GM23338 (cell line): ENCODE measurements around the gene HOMER1. TPM values are rescaled to one million over a fixed set of nuclear protein-coding genes. Genes with fewer than 3 reads are reported as not detected.

Source experiments
- ATAC-seq: fragments of 200-7000 bp; cut with Tn5 transposase; 3 replicates; pipeline ENCODE4 v1.9.1; 2020
- DNase-seq: peaks from one replicate; pipeline ENCODE4 v3.0.0-alpha.2; 2015; ENCODE audit warnings: low spot score
- H2AFZ ChIP-seq: fragments of 200-600 bp; sonication (generic); 2 replicates; pipeline ENCODE4 v1.8.0; 2016; ENCODE audit warnings: antibody characterized with exemption, mild to moderate bottlenecking, moderate library complexity
- H3F3A ChIP-seq: fragments of 200-600 bp; sonication (generic); replicated peaks from 2 replicates; pipeline ENCODE4 v1.8.0; 2017; ENCODE audit warnings: antibody characterized with exemption, mixed run types, low read depth
- H3K27ac ChIP-seq: fragments of 200-600 bp; sonication (generic); 2 replicates; pipeline ENCODE4 v1.6.1; 2016; ENCODE audit warnings: low read depth
- H3K27me3 ChIP-seq: fragments of 200-600 bp; sonication (generic); 2 replicates; pipeline ENCODE4 v1.8.0; 2016; ENCODE audit warnings: mild to moderate bottlenecking, mixed run types, moderate library complexity; ENCODE audit not compliant: insufficient read depth
- H3K36me3 ChIP-seq: fragments of 200-600 bp; sonication (generic); 2 replicates; pipeline ENCODE4 v1.8.0; 2016; ENCODE audit warnings: mild to moderate bottlenecking; ENCODE audit not compliant: insufficient read depth
- H3K4me1 ChIP-seq: fragments of 200-600 bp; sonication (generic); 2 replicates; pipeline ENCODE4 v1.8.0; 2016; ENCODE audit warnings: mild to moderate bottlenecking, moderate library complexity; ENCODE audit not compliant: insufficient read depth
- H3K4me2 ChIP-seq: fragments of 200-600 bp; sonication (generic); 2 replicates; pipeline ENCODE4 v1.7.1; 2017; ENCODE audit warnings: mixed run types
- H3K4me3 ChIP-seq: fragments of 200-600 bp; sonication (generic); 2 replicates; pipeline ENCODE4 v1.6.1; 2016; ENCODE audit warnings: mixed run types
- H3K79me2 ChIP-seq: fragments of 200-600 bp; sonication (generic); replicated peaks from 2 replicates; pipeline ENCODE4 v1.8.0; 2017; ENCODE audit warnings: mild to moderate bottlenecking; ENCODE audit not compliant: insufficient read depth
- H3K9me2 ChIP-seq: fragments of 200-600 bp; sonication (generic); 2 replicates; pipeline ENCODE4 v1.8.0; 2017; ENCODE audit not compliant: insufficient read depth
- H4K20me1 ChIP-seq: fragments of 200-600 bp; sonication (generic); replicated peaks from 2 replicates; pipeline ENCODE4 v1.8.0; 2017; ENCODE audit warnings: mild to moderate bottlenecking; ENCODE audit not compliant: insufficient read depth
- H3K27ac Mint-ChIP-seq: 2 replicates; pipeline ENCODE4 v1.8.0; 2020; ENCODE audit warnings: inconsistent platforms, mild to moderate bottlenecking, moderate library complexity, mixed read lengths
- H3K27me3 Mint-ChIP-seq: 3 replicates; pipeline ENCODE4 v1.8.0; 2022; ENCODE audit warnings: low read depth, mild to moderate bottlenecking, moderate library complexity, mixed read lengths, inconsistent platforms; ENCODE audit not compliant: insufficient read depth, poor library complexity
- H3K36me3 Mint-ChIP-seq: 3 replicates; pipeline ENCODE4 v1.8.0; 2021; ENCODE audit warnings: low read depth, mild to moderate bottlenecking, inconsistent platforms, moderate library complexity, mixed read lengths
- H3K4me1 Mint-ChIP-seq: 3 replicates; pipeline ENCODE4 v1.8.0; 2020; ENCODE audit warnings: mild to moderate bottlenecking, inconsistent platforms, mixed read lengths
- H3K4me3 Mint-ChIP-seq: 3 replicates; pipeline ENCODE4 v1.8.0; 2021; ENCODE audit warnings: moderate library complexity, mild to moderate bottlenecking, inconsistent platforms, mixed read lengths
- H3K9me3 Mint-ChIP-seq: 3 replicates; pipeline ENCODE4 v1.8.0; 2020; ENCODE audit warnings: moderate library complexity, mild to moderate bottlenecking, inconsistent platforms, mixed read lengths
- EZH2 ChIP-seq: fragments of 200-600 bp; sonication (generic); IDR thresholded peaks from one replicate; pipeline ENCODE4 v1.8.0; 2017; ENCODE audit warnings: antibody characterized with exemption, mild to moderate bottlenecking, low read depth; ENCODE audit not compliant: unreplicated experiment
- EZH2phosphoT487 ChIP-seq: fragments of 200-600 bp; sonication (generic); IDR thresholded peaks from one replicate; pipeline ENCODE4 v1.8.1; 2018; ENCODE audit warnings: antibody characterized with exemption; ENCODE audit not compliant: unreplicated experiment
- JUNB ChIP-seq: IDR thresholded peaks from one replicate; pipeline ENCODE4 v1.6.1; 2016; ENCODE audit warnings: antibody characterized with exemption; ENCODE audit not compliant: unreplicated experiment
- NANOG ChIP-seq: IDR thresholded peaks from 2 replicates; pipeline ENCODE4 v1.6.1; 2016; ENCODE audit warnings: antibody characterized with exemption, borderline replicate concordance
- POLR2AphosphoS5 ChIP-seq: IDR thresholded peaks from 2 replicates; pipeline ENCODE4 v1.6.1; 2016; ENCODE audit warnings: antibody characterized with exemption, low read depth
- ZNF114 ChIP-seq: fragments of 250-450 bp; sonication (Bioruptor Pico); IDR thresholded peaks from 2 replicates; pipeline ENCODE4 v1.5.0; 2020; ENCODE audit warnings: mild to moderate bottlenecking, moderate library complexity
- ZNF331 ChIP-seq: fragments of 250-450 bp; sonication (Bioruptor Pico); IDR thresholded peaks from 2 replicates; pipeline ENCODE4 v1.5.0; 2020; ENCODE audit warnings: low read depth, mild to moderate bottlenecking, moderate library complexity
- polyA plus RNA-seq: library from polyadenylated mRNA; unstranded; fragments of >200 nt; fragmentation: Nextera tagmentation; extraction: Ambion mirVana; gene quantifications from 2 replicates; pipeline ENCODE4 v1.2.1, GENCODE V29; 2016
- total RNA-seq: library from RNA; depleted of rRNA; stranded (reverse); fragments of >200 nt; shearing (Covaris generic); gene quantifications from 2 replicates; pipeline ENCODE4 v1.2.3, GENCODE V29; 2014
- TF ChIP-seq, protein P1 (sequence below): fragments of 250-450 bp; sonication (Bioruptor Pico); IDR thresholded peaks from 2 replicates; pipeline ENCODE4 v1.5.0; 2020; ENCODE audit warnings: mild to moderate bottlenecking, moderate library complexity
- TF ChIP-seq, protein P2 (sequence below): IDR thresholded peaks from one replicate; pipeline ENCODE4 v1.6.1; 2018; ENCODE audit warnings: antibody characterized with exemption; ENCODE audit not compliant: unreplicated experiment
- TF ChIP-seq, protein P3 (sequence below): IDR thresholded peaks from 2 replicates; pipeline ENCODE4 v1.6.1; 2016; ENCODE audit warnings: antibody characterized with exemption

The HOMER1 gene
- total and polyA plus RNA-seq, 2 experiments from 2014 or later: 45.1 to 80.3 TPM

DNA sequence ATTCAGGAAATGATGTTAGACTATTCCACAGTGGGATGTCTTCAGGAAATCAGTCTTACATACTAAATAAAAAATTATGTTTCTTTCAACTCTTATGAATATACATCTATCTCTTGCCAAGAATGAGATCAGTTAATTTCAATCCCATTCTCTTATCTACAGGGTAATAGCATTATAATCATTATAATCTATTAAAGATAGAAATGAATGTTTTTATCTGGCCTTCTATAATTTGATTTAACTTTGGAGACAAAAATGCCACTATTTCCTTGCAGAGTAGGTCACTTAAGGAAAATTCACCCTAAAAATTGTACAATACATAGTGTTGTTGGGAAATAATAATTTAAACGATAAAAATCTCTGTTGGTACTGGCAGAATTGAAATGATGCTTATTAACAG is 96.4 kb downstream of the HOMER1 start:
- H3K36me3 Mint-ChIP-seq: no peaks in the 10 kb centered on the region
- H3K4me3 Mint-ChIP-seq: no peak overlapping the region
- Histone ChIP-seq H3K9me2 (no peaks in the 10 kb centered on the region), H4K20me1 (0 out of 2 replicates have a peak, but pooled peaks cover 2% of the 10 kb centered on the region), H3F3A (no peaks in the 10 kb centered on the region), H3K27ac (peak overlapping the region; percentile 23; the same call in 1 of the 2 replicates), H3K4me2 (no peak overlapping the region), H3K36me3 (no peaks in the 10 kb centered on the region; the same call in 1 of the 2 replicates), H3K4me3 (no peak overlapping the region), H3K4me1 (no peaks in the 10 kb centered on the region; the same call in 1 of the 2 replicates), H2AFZ (no peak overlapping the region), H3K79me2 (no peaks in the 10 kb centered on the region), H3K27me3 (no peaks in the 10 kb centered on the region)
- no peak overlapping the region for H3K27ac Mint-ChIP-seq
- no peak for TF ChIP-seq ZNF114
- TF ChIP-seq JUNB: no peak
- DNase-seq (no peak), ATAC-seq (no peak)
- no peaks in the 10 kb centered on the region for H3K9me3 Mint-ChIP-seq
- H3K27me3 Mint-ChIP-seq: no peaks in the 10 kb centered on the region
- no peaks in the 10 kb centered on the region; the same call in 2 of the 3 replicates for H3K4me1 Mint-ChIP-seq

DNA sequence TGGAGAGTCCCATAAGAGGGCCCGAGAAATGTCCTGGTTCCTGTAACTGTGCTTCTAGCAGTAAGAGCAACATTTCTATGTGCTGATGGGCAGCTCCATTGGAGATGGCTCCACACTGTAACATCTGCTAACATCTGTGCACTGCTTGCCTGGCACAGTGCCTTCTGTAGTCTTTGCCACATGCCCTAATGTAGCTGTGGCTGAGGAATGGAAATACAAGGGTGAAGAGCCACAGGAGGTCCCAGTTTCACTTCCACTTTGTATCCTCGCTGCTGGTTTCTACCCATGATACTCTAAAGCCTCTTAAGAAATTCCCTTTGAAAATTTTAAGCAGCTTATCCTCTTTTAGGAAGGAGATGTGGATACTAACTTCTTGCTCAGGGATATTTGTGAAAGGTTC is 97.4 kb downstream of the HOMER1 start:
- DNase-seq: no peak
- Histone ChIP-seq H3F3A (no peaks in the 10 kb centered on the region), H4K20me1 (0 out of 2 replicates have a peak, but pooled peaks cover 2% of the 10 kb centered on the region), H3K79me2 (no peaks in the 10 kb centered on the region), H2AFZ (no peak overlapping the region), H3K4me3 (no peak overlapping the region), H3K4me2 (no peak overlapping the region), H3K27me3 (no peaks in the 10 kb centered on the region), H3K27ac (no peak overlapping the region), H3K9me2 (no peaks in the 10 kb centered on the region), H3K4me1 (no peaks in the 10 kb centered on the region; the same call in 1 of the 2 replicates), H3K36me3 (no peaks in the 10 kb centered on the region; the same call in 1 of the 2 replicates)
- ATAC-seq: peak; percentile 67; the same call in 2 of the 3 replicates
- H3K9me3 Mint-ChIP-seq: no peaks in the 10 kb centered on the region
- no peak overlapping the region for H3K4me3 Mint-ChIP-seq
- peaks cover 3% of the 10 kb centered on the region; the same call in 2 of the 3 replicates for H3K36me3 Mint-ChIP-seq
- no peaks in the 10 kb centered on the region for H3K27me3 Mint-ChIP-seq
- no peak overlapping the region for H3K27ac Mint-ChIP-seq
- H3K4me1 Mint-ChIP-seq: no peaks in the 10 kb centered on the region; the same call in 2 of the 3 replicates
- no peak for TF ChIP-seq ZNF331 (CRISPR knock-in tag)
- TF ChIP-seq EZH2phosphoT487: no peak
- TF ChIP-seq, protein P1, sequence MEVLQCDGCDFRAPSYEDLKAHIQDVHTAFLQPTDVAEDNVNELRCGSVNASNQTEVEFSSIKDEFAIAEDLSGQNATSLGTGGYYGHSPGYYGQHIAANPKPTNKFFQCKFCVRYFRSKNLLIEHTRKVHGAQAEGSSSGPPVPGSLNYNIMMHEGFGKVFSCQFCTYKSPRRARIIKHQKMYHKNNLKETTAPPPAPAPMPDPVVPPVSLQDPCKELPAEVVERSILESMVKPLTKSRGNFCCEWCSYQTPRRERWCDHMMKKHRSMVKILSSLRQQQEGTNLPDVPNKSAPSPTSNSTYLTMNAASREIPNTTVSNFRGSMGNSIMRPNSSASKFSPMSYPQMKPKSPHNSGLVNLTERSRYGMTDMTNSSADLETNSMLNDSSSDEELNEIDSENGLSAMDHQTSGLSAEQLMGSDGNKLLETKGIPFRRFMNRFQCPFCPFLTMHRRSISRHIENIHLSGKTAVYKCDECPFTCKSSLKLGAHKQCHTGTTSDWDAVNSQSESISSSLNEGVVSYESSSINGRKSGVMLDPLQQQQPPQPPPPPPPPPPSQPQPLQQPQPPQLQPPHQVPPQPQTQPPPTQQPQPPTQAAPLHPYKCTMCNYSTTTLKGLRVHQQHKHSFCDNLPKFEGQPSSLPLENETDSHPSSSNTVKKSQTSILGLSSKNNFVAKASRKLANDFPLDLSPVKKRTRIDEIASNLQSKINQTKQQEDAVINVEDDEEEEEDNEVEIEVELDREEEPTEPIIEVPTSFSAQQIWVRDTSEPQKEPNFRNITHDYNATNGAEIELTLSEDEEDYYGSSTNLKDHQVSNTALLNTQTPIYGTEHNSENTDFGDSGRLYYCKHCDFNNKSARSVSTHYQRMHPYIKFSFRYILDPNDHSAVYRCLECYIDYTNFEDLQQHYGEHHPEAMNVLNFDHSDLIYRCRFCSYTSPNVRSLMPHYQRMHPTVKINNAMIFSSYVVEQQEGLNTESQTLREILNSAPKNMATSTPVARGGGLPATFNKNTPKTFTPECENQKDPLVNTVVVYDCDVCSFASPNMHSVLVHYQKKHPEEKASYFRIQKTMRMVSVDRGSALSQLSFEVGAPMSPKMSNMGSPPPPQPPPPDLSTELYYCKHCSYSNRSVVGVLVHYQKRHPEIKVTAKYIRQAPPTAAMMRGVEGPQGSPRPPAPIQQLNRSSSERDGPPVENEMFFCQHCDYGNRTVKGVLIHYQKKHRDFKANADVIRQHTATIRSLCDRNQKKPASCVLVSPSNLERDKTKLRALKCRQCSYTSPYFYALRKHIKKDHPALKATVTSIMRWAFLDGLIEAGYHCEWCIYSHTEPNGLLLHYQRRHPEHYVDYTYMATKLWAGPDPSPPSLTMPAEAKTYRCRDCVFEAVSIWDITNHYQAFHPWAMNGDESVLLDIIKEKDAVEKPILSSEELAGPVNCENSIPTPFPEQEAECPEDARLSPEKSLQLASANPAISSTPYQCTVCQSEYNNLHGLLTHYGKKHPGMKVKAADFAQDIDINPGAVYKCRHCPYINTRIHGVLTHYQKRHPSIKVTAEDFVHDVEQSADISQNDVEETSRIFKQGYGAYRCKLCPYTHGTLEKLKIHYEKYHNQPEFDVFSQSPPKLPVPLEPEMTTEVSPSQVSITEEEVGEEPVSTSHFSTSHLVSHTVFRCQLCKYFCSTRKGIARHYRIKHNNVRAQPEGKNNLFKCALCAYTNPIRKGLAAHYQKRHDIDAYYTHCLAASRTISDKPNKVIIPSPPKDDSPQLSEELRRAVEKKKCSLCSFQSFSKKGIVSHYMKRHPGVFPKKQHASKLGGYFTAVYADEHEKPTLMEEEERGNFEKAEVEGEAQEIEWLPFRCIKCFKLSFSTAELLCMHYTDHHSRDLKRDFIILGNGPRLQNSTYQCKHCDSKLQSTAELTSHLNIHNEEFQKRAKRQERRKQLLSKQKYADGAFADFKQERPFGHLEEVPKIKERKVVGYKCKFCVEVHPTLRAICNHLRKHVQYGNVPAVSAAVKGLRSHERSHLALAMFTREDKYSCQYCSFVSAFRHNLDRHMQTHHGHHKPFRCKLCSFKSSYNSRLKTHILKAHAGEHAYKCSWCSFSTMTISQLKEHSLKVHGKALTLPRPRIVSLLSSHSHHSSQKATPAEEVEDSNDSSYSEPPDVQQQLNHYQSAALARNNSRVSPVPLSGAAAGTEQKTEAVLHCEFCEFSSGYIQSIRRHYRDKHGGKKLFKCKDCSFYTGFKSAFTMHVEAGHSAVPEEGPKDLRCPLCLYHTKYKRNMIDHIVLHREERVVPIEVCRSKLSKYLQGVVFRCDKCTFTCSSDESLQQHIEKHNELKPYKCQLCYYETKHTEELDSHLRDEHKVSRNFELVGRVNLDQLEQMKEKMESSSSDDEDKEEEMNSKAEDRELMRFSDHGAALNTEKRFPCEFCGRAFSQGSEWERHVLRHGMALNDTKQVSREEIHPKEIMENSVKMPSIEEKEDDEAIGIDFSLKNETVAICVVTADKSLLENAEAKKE (CRISPR knock-in tag): no peak
- no peak for TF ChIP-seq JUNB
- no peak for TF ChIP-seq EZH2
- TF ChIP-seq, protein P2, sequence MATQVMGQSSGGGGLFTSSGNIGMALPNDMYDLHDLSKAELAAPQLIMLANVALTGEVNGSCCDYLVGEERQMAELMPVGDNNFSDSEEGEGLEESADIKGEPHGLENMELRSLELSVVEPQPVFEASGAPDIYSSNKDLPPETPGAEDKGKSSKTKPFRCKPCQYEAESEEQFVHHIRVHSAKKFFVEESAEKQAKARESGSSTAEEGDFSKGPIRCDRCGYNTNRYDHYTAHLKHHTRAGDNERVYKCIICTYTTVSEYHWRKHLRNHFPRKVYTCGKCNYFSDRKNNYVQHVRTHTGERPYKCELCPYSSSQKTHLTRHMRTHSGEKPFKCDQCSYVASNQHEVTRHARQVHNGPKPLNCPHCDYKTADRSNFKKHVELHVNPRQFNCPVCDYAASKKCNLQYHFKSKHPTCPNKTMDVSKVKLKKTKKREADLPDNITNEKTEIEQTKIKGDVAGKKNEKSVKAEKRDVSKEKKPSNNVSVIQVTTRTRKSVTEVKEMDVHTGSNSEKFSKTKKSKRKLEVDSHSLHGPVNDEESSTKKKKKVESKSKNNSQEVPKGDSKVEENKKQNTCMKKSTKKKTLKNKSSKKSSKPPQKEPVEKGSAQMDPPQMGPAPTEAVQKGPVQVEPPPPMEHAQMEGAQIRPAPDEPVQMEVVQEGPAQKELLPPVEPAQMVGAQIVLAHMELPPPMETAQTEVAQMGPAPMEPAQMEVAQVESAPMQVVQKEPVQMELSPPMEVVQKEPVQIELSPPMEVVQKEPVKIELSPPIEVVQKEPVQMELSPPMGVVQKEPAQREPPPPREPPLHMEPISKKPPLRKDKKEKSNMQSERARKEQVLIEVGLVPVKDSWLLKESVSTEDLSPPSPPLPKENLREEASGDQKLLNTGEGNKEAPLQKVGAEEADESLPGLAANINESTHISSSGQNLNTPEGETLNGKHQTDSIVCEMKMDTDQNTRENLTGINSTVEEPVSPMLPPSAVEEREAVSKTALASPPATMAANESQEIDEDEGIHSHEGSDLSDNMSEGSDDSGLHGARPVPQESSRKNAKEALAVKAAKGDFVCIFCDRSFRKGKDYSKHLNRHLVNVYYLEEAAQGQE: no peak
- TF ChIP-seq, protein P3, sequence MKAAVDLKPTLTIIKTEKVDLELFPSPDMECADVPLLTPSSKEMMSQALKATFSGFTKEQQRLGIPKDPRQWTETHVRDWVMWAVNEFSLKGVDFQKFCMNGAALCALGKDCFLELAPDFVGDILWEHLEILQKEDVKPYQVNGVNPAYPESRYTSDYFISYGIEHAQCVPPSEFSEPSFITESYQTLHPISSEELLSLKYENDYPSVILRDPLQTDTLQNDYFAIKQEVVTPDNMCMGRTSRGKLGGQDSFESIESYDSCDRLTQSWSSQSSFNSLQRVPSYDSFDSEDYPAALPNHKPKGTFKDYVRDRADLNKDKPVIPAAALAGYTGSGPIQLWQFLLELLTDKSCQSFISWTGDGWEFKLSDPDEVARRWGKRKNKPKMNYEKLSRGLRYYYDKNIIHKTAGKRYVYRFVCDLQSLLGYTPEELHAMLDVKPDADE: no peak
- no peak for TF ChIP-seq NANOG
- TF ChIP-seq ZNF114: no peak
- TF ChIP-seq POLR2AphosphoS5: no peak
